Measurements from ENCODE around the gene TP73. TPM values are rescaled to one million over a fixed set of nuclear protein-coding genes. Genes with fewer than 3 reads are reported as not detected.

Gene TP73
- total RNA-seq, 1 experiment from 2014 or later, result 11.9 TPM

DNA sequence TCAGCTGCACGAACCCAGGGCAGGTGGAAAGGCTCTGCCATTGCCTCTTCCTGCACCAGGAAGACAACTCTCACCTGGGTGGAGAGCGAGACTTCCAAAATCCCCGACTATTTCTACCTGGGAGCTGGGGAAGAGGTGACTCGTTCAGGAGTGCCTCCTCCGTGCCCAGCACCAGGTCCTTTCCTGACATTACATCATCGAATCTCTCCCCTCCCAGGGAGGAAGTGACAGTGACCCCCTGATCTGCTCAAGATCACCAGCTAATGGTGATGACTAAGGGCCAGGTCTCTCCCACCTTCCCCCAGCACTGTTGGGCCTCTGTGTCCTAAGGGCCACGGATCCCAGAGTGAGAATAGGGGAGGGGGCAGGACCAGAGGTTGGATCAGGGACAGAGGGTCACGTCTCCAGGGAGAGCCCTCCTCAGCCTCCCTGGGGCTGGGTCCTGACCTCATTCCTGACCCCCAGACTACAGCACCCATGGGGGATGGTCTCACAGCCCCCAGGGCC lies 47.8 kb upstream of the TP73 start:
- no peaks in the 10 kb centered on the region for H3K27me3 ChIP-seq (replicated peaks; ENCODE audit: control insufficient read depth, insufficient read depth, low read length)
- H3K36me3 ChIP-seq (ENCODE audit: control insufficient read depth, insufficient read depth, low read length), result no peaks in the 10 kb centered on the region
- intact Hi-C loops (cut with micrococcal nuclease; ENCODE audit: unreplicated experiment), result no loop called here
- H3K4me3 ChIP-seq (ENCODE audit: low read depth, low read length), result no peak overlapping the region
- Mint-ChIP-seq H3K9me3 (ENCODE audit: unreplicated experiment) (no peaks in the 10 kb centered on the region), H3K4me3 (ENCODE audit: unreplicated experiment) (no peak overlapping the region), H3K27me3 (ENCODE audit: insufficient read depth, unreplicated experiment) (no peaks in the 10 kb centered on the region), H3K27ac (ENCODE audit: unreplicated experiment) (no peak overlapping the region), H3K36me3 (ENCODE audit: insufficient read depth, unreplicated experiment) (no peaks in the 10 kb centered on the region), H3K4me1 (ENCODE audit: low read depth, unreplicated experiment) (no peaks in the 10 kb centered on the region)
- no peaks in the 10 kb centered on the region; the same call in 1 of the 2 replicates for H3K9me3 ChIP-seq
- TF ChIP-seq, protein P1, sequence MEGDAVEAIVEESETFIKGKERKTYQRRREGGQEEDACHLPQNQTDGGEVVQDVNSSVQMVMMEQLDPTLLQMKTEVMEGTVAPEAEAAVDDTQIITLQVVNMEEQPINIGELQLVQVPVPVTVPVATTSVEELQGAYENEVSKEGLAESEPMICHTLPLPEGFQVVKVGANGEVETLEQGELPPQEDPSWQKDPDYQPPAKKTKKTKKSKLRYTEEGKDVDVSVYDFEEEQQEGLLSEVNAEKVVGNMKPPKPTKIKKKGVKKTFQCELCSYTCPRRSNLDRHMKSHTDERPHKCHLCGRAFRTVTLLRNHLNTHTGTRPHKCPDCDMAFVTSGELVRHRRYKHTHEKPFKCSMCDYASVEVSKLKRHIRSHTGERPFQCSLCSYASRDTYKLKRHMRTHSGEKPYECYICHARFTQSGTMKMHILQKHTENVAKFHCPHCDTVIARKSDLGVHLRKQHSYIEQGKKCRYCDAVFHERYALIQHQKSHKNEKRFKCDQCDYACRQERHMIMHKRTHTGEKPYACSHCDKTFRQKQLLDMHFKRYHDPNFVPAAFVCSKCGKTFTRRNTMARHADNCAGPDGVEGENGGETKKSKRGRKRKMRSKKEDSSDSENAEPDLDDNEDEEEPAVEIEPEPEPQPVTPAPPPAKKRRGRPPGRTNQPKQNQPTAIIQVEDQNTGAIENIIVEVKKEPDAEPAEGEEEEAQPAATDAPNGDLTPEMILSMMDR (IDR thresholded peaks at IDR 0.05; ENCODE audit: insufficient read depth in 1 of 2, low read depth in 1 of 2, low read length in 1 of 2, severe bottlenecking in 1 of 2, unreplicated experiment in 1 of 2), result no peak
- BruUV-seq (replicated peaks), result no TSS peak
- CTCF ChIA-PET, result no interaction called here
- POLR2A ChIA-PET, result no interaction called here
- no peak for DNase-seq
- H3K4me1 ChIP-seq, result no peaks in the 10 kb centered on the region

DNA sequence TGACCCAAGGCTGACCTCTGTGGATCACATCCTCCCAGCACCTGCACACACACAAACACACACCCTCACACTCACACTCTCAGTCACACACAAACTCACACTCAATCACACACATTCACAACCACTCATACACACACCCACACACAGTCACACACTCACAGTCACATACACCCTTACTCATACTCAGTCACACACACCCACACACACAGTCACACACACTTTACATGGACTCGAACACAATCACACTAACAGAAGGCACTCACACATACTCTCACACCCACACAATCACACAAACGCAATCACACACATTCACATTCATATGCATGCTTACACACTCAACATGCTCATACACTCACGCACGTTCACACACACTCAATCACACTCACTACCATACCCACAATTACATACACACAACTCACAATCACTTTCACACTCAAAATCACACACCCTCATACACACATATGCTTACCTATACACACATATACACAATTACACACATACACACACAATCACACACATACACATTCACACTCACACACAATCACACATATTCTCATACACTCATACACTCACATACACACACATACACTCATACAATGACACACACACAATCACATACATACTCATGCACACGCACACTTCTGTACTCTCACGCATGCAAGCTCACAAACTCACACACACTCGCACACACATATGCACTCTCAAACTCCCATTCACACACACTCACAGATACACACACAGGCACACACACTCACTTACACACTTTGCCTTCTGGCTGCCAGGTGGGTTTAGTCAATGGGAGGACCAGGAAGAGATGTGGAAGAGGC lies 47.1 kb upstream of the TP73 start:
- Histone ChIP-seq H3K36me3 (ENCODE audit: control insufficient read depth, insufficient read depth, low read length) (no peaks in the 10 kb centered on the region), H3K27me3 (replicated peaks; ENCODE audit: control insufficient read depth, insufficient read depth, low read length) (no peaks in the 10 kb centered on the region), H3K4me3 (ENCODE audit: low read depth, low read length) (no peak overlapping the region), H3K9me3 (no peaks in the 10 kb centered on the region; the same call in 1 of the 2 replicates), H3K4me1 (no peaks in the 10 kb centered on the region)
- Mint-ChIP-seq H3K27ac (ENCODE audit: unreplicated experiment) (no peak overlapping the region), H3K36me3 (ENCODE audit: insufficient read depth, unreplicated experiment) (no peaks in the 10 kb centered on the region), H3K9me3 (ENCODE audit: unreplicated experiment) (no peaks in the 10 kb centered on the region), H3K4me1 (ENCODE audit: low read depth, unreplicated experiment) (no peaks in the 10 kb centered on the region), H3K4me3 (ENCODE audit: unreplicated experiment) (no peak overlapping the region), H3K27me3 (ENCODE audit: insufficient read depth, unreplicated experiment) (no peaks in the 10 kb centered on the region)
- POLR2A ChIA-PET, result no interaction called here
- no peak for DNase-seq
- BruUV-seq (replicated peaks), result no TSS peak
- TF ChIP-seq, protein P1 (IDR thresholded peaks at IDR 0.05; ENCODE audit: insufficient read depth in 1 of 2, low read depth in 1 of 2, low read length in 1 of 2, severe bottlenecking in 1 of 2, unreplicated experiment in 1 of 2), result no peak
- intact Hi-C loops (cut with micrococcal nuclease; ENCODE audit: unreplicated experiment), result no loop called here
- CTCF ChIA-PET, result no interaction called here

DNA sequence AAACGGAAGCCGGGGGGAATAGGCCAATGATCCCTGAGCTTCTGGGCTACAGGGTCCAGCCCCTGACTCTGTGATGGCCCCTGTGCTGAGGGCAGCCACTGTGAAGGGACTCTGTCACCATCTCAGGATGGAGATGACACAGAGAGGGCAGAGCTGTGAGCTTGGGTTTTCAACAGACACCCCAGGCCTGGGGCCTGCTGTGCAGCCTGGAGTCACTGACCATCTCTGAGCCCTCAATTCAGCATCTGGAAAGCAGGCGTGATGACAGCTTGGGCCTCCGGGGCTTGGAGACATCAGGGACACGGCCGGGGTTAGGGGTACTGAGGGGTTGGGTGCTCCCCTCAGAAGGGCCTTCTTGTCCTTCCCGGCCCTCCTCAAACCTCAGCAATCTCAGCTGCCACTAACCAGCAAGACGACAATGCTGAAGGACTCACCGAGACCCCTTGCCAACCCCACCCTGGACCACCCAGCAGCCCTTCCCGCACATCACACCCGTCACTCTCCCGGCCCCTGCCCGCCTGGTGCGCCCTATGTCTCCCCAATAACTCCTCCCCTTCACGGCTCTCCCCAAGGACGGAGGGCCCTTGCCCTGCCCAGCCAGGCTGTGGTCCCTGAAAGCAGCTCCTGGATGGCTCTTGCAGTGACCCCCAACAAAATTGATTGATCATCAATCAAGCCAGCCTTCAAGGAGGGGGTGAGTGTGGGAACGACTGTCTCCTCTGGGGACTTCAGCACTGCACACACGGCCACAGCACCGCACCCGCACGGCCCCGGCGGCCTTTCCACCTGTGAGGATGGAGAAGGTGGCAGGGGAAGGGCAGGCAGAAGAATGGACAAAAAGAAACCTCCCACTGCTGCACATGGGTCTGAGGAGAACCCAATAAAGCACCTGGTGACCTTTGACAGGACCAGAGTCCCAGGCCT lies 45.3 kb upstream of the TP73 start:
- H3K36me3 ChIP-seq (ENCODE audit: control insufficient read depth, insufficient read depth, low read length), result no peaks in the 10 kb centered on the region
- CTCF ChIA-PET, result interaction anchor here (0.7 to 1.1 kb wide), 3 partner anchors 12 to 20 kb away, joined by 3 read pairs; no protein-coding TSS in a partner anchor
- Mint-ChIP-seq H3K4me1 (ENCODE audit: low read depth, unreplicated experiment) (no peaks in the 10 kb centered on the region), H3K4me3 (ENCODE audit: unreplicated experiment) (no peak overlapping the region), H3K9me3 (ENCODE audit: unreplicated experiment) (no peaks in the 10 kb centered on the region), H3K27ac (ENCODE audit: unreplicated experiment) (no peak overlapping the region), H3K27me3 (ENCODE audit: insufficient read depth, unreplicated experiment) (no peaks in the 10 kb centered on the region), H3K36me3 (ENCODE audit: insufficient read depth, unreplicated experiment) (no peaks in the 10 kb centered on the region)
- H3K4me3 ChIP-seq (ENCODE audit: low read depth, low read length), result no peak overlapping the region
- no peaks in the 10 kb centered on the region for H3K27me3 ChIP-seq (replicated peaks; ENCODE audit: control insufficient read depth, insufficient read depth, low read length)
- BruUV-seq (replicated peaks), result no TSS peak
- TF ChIP-seq, protein P1 (IDR thresholded peaks at IDR 0.05; ENCODE audit: insufficient read depth in 1 of 2, low read depth in 1 of 2, low read length in 1 of 2, severe bottlenecking in 1 of 2, unreplicated experiment in 1 of 2), result no peak
- POLR2A ChIA-PET, result no interaction called here
- intact Hi-C loops (cut with micrococcal nuclease; ENCODE audit: unreplicated experiment), result no loop called here
- H3K9me3 ChIP-seq, result no peaks in the 10 kb centered on the region; the same call in 1 of the 2 replicates
- no peak for DNase-seq
- H3K4me1 ChIP-seq, result peaks cover 4% of the 10 kb centered on the region
